Neural progenitor cell (in vitro differentiated cells): ENCODE results near the gene SNTG2.

Experiments used
- CTCF ChIP-seq: fragments of 200-600 bp; sonication (generic); IDR thresholded peaks from 2 replicates; pipeline ENCODE4 v1.5.1; 2017; ENCODE audit warnings: antibody characterized with exemption, mild to moderate bottlenecking
- EZH2phosphoT487 ChIP-seq: fragments of 200-600 bp; sonication (generic); IDR thresholded peaks from 2 replicates; pipeline ENCODE4 v1.6.1; 2017; ENCODE audit warnings: antibody characterized with exemption

- TF ChIP-seq CTCF (no peak), EZH2phosphoT487 (no peak)
Observed at GRCh38 chr2:953975-954686, 3.5 kb downstream of the SNTG2 start.
